Right forelimb (tissue), 1 donor: ENCODE measurements around the gene GRAMD4.
"Not testable (repeated sequence)": the region's sequence is repeated elsewhere in the genome, so short reads cannot be mapped to it uniquely, and the experiment has no call there.

Experiments used
- DNase-seq: peaks from one replicate; pipeline ENCODE4 v3.0.0-alpha.2; 2018

GRAMD4 gene

GRCh38 chr22:46600273-46600796, 19.9 kb upstream of the GRAMD4 start:
- no peak for DNase-seq

GRCh38 chr22:46602025-46602424, 18.2 kb upstream of the GRAMD4 start:
- DNase-seq = no peak

- DNase-seq = no peak
These were observed 15.9 kb upstream of the GRAMD4 start for GRCh38 chr22:46604306-46604690.

- DNase-seq = no peak
These were observed 15.1 kb upstream of the GRAMD4 start for GRCh38 chr22:46605117-46605516.

GRCh38 chr22:46606886-46607285, 13.3 kb upstream of the GRAMD4 start:
- DNase-seq = no peak

GRCh38 chr22:46607483-46608114, 12.6 kb upstream of the GRAMD4 start:
- DNase-seq = no peak

GRCh38 chr22:46609175-46609690, 11.0 kb upstream of the GRAMD4 start:
- no peak for DNase-seq

- no peak for DNase-seq
These were observed 10.4 kb upstream of the GRAMD4 start for GRCh38 chr22:46609724-46610201.

DNA sequence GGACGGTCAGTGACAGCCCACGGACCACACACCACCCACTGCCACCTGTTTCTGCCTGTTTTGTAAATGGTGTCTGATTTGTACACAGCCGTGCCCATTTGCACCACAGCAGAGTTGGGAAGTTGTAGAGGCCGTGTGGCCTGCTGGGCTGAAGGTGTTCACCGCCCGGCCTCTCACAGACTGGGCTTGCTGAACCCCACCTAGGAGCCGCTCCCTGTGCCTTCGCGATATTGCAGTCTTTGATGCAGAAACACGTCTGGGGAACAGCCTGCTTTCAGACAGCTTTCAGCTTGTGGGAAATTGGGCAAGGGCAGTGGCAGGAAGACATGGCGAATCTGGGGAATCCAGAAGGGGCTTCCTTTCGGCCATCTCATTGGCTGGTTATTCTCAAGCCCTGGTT, 9.8 kb upstream of the GRAMD4 start:
- no peak for DNase-seq

- DNase-seq = no peak
These were observed 9.0 kb upstream of the GRAMD4 start for GRCh38 chr22:46611189-46611588.

DNA sequence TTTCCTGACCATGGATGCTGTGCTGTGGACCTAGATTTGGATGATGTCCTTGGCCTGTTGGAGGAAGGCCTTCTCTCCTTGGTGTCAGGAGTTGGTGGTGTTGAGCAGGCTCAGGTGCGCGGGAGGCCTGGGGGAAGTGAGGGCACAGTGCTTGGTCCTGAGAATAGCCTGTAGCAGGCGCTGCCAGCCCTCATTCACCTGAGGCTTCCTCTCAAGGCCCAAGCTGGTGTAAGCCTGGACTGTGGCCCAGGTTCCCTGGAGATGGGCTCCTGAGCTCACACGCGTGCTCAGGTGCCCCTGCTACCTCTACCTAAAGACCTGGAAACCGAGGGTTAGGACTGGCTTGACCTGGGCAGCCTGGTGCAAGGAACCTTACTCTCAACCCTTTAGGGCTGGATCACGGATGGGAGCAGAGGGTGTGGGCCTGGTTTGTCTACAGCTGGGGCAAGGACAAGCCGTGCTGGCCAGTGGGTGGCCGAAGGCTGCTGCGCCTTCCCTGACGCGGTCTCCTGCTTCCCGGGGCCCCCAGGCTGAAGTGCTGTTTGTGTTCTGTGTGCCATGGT, 7.8 kb upstream of the GRAMD4 start:
- DNase-seq = no peak

DNA sequence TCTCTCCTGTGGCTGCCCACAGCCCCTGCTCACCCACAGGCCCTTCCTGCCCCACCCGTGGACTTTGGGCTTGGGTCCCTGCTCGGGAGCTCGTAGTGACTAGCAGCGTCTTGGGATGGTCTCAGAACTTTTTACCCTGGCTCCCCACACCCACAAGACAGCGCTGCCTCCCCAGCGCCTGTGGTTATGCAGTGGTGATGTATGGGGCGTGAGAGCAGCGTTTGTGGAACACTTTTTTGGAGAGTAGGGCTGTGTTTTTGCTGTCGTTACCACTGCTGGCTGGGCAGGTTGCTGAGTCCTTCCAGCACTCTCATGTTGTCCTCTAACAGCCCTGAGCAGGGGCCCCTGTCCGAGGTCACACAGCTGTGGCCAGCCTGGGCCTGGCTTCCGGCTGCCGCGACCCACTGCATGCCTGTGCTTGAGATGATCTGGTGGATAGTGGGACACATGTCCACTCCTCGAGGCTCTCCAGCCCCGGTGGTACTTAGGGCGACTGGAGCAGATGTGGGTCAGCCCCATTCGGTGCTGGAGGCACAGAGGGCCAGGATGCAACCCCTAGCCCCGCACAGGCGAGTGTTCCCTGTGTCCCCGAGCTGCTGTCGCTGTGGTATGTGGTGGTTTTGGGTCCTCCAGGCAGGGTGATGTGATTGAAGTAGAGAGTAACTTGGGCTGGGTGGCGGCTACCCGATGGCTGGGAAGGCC, 7.1 kb upstream of the GRAMD4 start:
- no peak for DNase-seq

DNA sequence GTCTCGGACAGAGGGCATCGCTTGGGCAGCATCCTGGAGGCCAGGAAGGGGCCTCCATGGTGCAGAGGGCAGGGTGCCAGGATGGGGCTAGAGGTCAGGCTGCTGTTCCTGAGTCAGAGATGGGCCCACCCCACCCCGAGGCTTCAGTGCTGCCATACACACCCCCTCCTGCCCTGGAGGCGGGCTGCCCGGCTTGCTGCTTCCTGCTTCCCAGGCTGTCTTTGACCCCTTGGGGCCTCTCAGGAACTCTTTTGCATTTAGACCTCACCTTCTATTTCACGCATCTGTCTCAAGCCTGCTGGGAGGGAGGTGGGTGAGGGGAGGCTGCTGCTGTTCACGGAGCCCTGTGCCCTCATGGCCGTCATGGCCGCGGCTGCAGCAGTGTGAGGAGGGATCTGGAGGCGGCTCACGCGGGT, 6.6 kb upstream of the GRAMD4 start:
- no peak for DNase-seq

- no peak for DNase-seq
These were observed 5.9 kb upstream of the GRAMD4 start for GRCh38 chr22:46614025-46614931.

DNA sequence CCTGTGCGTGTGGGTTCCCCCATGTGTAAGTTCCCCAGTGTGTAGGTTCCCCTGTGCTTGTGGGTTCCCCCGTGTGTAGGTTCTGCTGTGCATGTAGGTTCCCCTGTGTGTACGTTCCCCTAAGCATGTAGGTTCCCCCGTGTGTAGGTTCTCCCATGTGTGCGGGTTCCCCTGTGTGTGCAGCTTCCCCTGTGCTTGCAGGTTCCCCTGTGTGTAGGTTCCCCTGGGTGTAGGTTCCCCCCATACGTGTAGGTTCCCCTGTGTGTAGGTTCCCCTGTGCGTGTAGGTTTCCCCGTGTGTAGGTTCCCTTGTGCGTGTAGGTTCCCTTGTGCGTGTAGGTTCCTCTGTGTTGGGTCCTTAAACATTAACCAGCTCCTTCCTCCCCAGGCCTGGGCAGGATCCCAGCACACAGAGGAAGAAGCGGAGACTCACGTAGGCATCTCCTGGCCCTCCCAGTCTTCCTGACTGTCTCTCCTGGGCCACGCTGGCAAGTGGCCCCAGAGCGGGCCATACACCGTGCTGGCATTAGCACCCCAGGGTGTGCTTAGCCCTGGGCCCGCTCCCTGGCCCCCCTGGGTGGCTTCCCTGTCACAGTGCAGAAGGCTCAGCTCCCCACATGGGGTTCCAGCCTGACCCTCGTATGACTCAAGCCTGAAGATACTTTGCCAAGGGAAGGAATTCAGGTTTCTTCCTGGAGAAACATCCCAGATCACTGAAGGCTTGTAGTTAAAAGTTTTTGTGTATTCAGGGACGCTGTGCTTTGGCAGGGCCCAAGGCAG, 2.8 kb upstream of the GRAMD4 start:
- no peak for DNase-seq

DNA sequence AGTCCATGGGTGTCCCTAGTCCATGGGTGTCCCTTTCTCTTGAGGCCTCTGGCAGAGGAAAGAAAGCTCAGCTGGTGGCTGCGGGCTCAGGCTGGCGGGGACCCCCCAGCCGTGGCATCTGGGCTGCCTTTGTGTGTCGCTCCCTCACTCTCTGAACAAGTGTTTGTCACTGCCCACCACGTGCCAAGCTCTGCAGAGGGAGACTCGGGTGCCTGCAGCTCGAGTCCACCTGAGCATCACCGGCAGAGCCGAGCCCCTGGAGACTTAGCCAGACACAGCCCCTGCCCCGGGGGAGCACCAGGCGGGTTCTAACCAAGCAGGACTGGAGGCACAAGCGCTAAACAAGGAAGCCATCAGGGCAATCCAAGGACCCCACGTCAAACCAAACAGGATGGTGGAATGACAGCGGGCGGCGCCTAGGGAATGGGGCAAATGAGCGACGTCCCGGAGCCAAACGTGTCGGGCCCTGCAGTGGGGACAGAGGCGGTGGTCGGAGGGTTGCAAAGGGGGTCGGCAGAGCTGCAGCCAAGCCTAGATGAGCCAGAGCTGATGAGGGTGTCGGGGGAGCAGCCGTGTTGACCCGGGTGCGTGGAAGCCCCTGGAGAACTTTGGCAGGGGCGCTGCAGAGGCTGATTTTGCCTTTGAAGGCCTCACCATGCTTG, 2.1 kb upstream of the GRAMD4 start:
- no peak for DNase-seq

GRCh38 chr22:46618667-46619066, 1.5 kb upstream of the GRAMD4 start:
- DNase-seq = no peak

DNA sequence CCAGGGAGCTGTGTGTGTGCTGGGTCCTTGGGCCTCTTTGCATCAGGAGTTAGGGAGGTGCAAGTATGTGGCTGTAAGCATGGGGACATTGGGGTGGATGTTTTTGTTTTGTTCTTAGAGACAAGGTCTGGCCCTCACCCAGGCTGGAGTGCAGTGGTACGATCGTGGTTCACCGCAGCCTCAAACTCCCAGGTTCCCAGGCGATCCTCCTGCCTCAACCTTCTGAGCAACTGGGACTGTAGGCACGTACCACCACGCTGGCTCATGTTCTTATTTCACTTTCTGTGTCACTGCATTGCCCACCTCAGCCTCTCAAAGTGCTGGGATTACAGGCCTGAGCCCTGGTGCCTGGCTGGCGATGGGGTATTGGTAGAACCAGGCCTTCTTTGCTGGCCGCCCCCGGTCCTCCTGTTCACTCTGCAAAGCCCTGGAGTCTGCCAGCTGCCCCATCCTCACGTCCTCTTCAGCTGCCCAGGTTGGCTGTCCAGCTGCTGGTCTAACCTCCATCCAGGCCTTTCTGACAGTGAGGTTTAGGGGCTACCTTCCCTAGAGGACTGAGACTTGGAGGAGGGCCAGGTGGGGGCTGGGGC, 851 bp upstream of the GRAMD4 start:
- no peak for DNase-seq

- no peak for DNase-seq
These were observed 529 bp downstream of the GRAMD4 start for GRCh38 chr22:46620588-46621242.

DNA sequence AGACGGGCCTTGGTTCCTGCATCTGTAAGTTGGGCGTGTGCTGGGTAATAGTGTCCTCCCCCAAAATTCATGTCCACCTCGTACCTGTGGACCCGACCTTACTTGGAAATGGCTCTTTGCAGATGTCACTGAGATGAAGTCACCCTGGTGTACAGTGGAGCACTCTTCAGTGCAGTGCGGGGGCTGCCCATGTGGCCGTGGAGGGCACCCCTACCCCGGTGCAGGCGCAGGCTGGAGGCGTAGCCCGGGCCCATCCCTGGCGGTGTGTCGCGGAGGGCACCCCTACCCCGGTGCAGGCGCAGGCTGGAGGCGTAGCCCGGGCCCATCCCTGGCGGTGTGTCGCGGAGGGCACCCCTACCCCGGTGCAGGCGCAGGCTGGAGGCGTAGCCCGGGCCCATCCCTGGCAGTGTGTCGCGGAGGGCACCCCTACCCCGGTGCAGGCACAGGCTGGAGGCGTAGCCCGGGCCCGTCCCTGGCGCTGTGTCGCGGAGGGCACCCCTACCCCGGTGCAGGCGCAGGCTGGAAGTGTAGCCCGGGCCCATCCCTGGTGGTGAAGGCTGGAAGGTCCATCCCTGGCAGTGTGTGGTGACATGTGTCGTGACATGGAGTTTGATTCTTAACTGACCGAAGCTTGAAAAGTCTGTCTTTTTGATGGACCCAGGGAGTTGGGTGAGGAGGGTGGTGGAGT, 1.2 kb downstream of the GRAMD4 start:
- DNase-seq = not testable (repeated sequence)
